ENCODE data around the gene HUS1.
"Not testable (repeated sequence)": the region's sequence is repeated elsewhere in the genome, so short reads cannot be mapped to it uniquely, and the experiment has no call there.

HUS1 gene

GRCh38 chr7:47945261-47946015 is 34.0 kb downstream of the HUS1 start:
- DNase-seq (ENCODE audit: extremely low read depth in 1 of 2, low read depth in 1 of 2), result peak; percentile 57 to 65

GRCh38 chr7:47944536-47945260 is 34.7 kb downstream of the HUS1 start:
- DNase-seq (ENCODE audit: extremely low read depth in 1 of 2, low read depth in 1 of 2), result no peak

GRCh38 chr7:47943676-47944474 is 35.5 kb downstream of the HUS1 start:
- no peak for DNase-seq (ENCODE audit: extremely low read depth in 1 of 2, low read depth in 1 of 2)

GRCh38 chr7:47942651-47943050 is 36.8 kb downstream of the HUS1 start:
- not testable (repeated sequence) for DNase-seq (ENCODE audit: extremely low read depth in 1 of 2, low read depth in 1 of 2)

- no peak for DNase-seq (ENCODE audit: extremely low read depth in 1 of 2, low read depth in 1 of 2)
These were observed 37.3 kb downstream of the HUS1 start for GRCh38 chr7:47942132-47942531.

GRCh38 chr7:47941136-47941844 is 38.1 kb downstream of the HUS1 start:
- DNase-seq (ENCODE audit: extremely low read depth in 1 of 2, low read depth in 1 of 2), result no peak

- DNase-seq (ENCODE audit: extremely low read depth in 1 of 2, low read depth in 1 of 2), result no peak
These were observed 39.1 kb downstream of the HUS1 start for GRCh38 chr7:47940088-47941013.

- no peak for DNase-seq (ENCODE audit: extremely low read depth in 1 of 2, low read depth in 1 of 2)
These were observed 39.9 kb downstream of the HUS1 start for GRCh38 chr7:47939425-47940036.

- DNase-seq (ENCODE audit: extremely low read depth in 1 of 2, low read depth in 1 of 2), result no peak
These were observed 40.7 kb downstream of the HUS1 start for GRCh38 chr7:47938574-47939165.

- DNase-seq (ENCODE audit: extremely low read depth in 1 of 2, low read depth in 1 of 2), result no peak
These were observed 41.5 kb downstream of the HUS1 start for GRCh38 chr7:47937711-47938573.

- no peak for DNase-seq (ENCODE audit: extremely low read depth in 1 of 2, low read depth in 1 of 2)
These were observed 42.2 kb downstream of the HUS1 start for GRCh38 chr7:47937065-47937687.

GRCh38 chr7:47936323-47936722 is 43.1 kb downstream of the HUS1 start:
- DNase-seq (ENCODE audit: extremely low read depth in 1 of 2, low read depth in 1 of 2), result no peak

GRCh38 chr7:47935336-47935735 is 44.1 kb downstream of the HUS1 start:
- DNase-seq (ENCODE audit: extremely low read depth in 1 of 2, low read depth in 1 of 2), result no peak

GRCh38 chr7:47934831-47935230 is 44.6 kb downstream of the HUS1 start:
- no peak for DNase-seq (ENCODE audit: extremely low read depth in 1 of 2, low read depth in 1 of 2)

- DNase-seq (ENCODE audit: extremely low read depth in 1 of 2, low read depth in 1 of 2), result no peak
These were observed 46.2 kb downstream of the HUS1 start for GRCh38 chr7:47933215-47933614.

- DNase-seq (ENCODE audit: extremely low read depth in 1 of 2, low read depth in 1 of 2), result no peak
These were observed 46.9 kb downstream of the HUS1 start for GRCh38 chr7:47932466-47933037.

- no peak for DNase-seq (ENCODE audit: extremely low read depth in 1 of 2, low read depth in 1 of 2)
These were observed 47.4 kb downstream of the HUS1 start for GRCh38 chr7:47932016-47932415.

Measured in activated CD8-positive, alpha-beta memory T cell treated with anti-CD3 and anti-CD28 coated beads for 1 hour (primary cell).